Gastrocnemius medialis (tissue), 4 donors: ENCODE measurements around the gene DARS1. TPM values are rescaled to one million over a fixed set of nuclear protein-coding genes. Genes with fewer than 3 reads are reported as not detected.
"Not testable (repeated sequence)": the region's sequence is repeated elsewhere in the genome, so short reads cannot be mapped to it uniquely, and the experiment has no call there.

Experiments used
- ATAC-seq, 2 donors: fragments of 150-250 bp; one replicate each; pipeline ENCODE4 v1.9.1; 2016
- DNase-seq, 2 donors: peaks; one replicate each; pipeline ENCODE4 v3.0.0-alpha.2; 2019
- H3K27ac ChIP-seq, 4 donors: fragments of 200-600 bp; sonication (generic); 1 replicate in 1 of 4; 2 replicates in 3 of 4; pipeline ENCODE4 v1.5.1; 2016 to 2018; ENCODE audit warnings: mild to moderate bottlenecking in 2 of 4, moderate library complexity in 1 of 4
- H3K27me3 ChIP-seq, 3 donors: fragments of 200-600 bp; sonication (generic) in 2 of 3; 1 replicate in 1 of 3; 2 replicates in 2 of 3; pipeline versions ENCODE4 v1.5.1 to v1.6.0; 2016 to 2019; ENCODE audit warnings: mild to moderate bottlenecking in 1 of 3, moderate library complexity in 1 of 3
- H3K36me3 ChIP-seq, 2 donors: fragments of 200-600 bp; sonication (generic) in 1 of 2; one replicate each; pipeline ENCODE4 v1.5.1; 2017 to 2018
- H3K4me1 ChIP-seq, 2 donors: fragments of 200-600 bp; sonication (generic) in 1 of 2; one replicate each; pipeline ENCODE4 v1.5.1; 2016 to 2017; ENCODE audit warnings: mild to moderate bottlenecking in 2 of 2
- H3K4me3 ChIP-seq, 4 donors: fragments of 200-600 bp; sonication (generic) in 3 of 4; 1 replicate in 1 of 4; 2 replicates in 3 of 4; pipeline ENCODE4 v1.5.1; 2016 to 2019; ENCODE audit warnings: mild to moderate bottlenecking in 2 of 4
- H3K9me3 ChIP-seq, 3 donors: fragments of 200-600 bp; sonication (generic) in 2 of 3; 1 replicate in 1 of 3; 2 replicates in 2 of 3; pipeline ENCODE4 v1.5.1; 2016 to 2019
- POLR2A ChIP-seq, 2 donors: fragments of 450-650 bp; IDR thresholded peaks; one replicate each; pipeline ENCODE4 v1.6.1; 2017; ENCODE audit warnings: antibody characterized with exemption in 2 of 2, mild to moderate bottlenecking in 2 of 2, moderate library complexity in 2 of 2
- in situ Hi-C, 4 donors: fragments of 200-750 bp; cut with MboI; loops; one replicate each; pipeline versions ENCODE4 v1.15.0 to v1.8.0; 2017; ENCODE audit warnings: low sequenced_read_pairs in 4 of 4
- intact Hi-C: fragments of 100-400 bp; cut with DNase I; formaldehyde crosslinking; loops from one replicate; pipeline ENCODE4 v1.15.1; 2023; ENCODE audit warnings: low total_unique reads
- total RNA-seq, 4 donors: library from RNA; depleted of rRNA; stranded (reverse); fragments of >200 nt; gene quantifications; one replicate each; pipeline versions ENCODE4 v1.1.0 to v1.2.3, GENCODE V29; 2016
- TF ChIP-seq, protein P1 (sequence below), 5 experiments: fragments of 450-650 bp in 3 of 5; fragments of 200-600 bp in 2 of 5; sonication (generic) in 2 of 5; IDR thresholded peaks in 4 of 5; conservative IDR thresholded peaks in 1 of 5; 1 replicate in 4 of 5; 2 replicates in 1 of 5; pipeline ENCODE4 v1.5.1; 2016 to 2019; ENCODE audit warnings: antibody characterized with exemption in 5 of 5, mild to moderate bottlenecking in 3 of 5, moderate library complexity in 3 of 5

Gene DARS1
- total RNA-seq, 4 donors from 2014 or later, result 86.2 to 97.2 (median 89.8) TPM

GRCh38 chr2:135965756-135966155, 19.7 kb downstream of the DARS1 start:
- in situ Hi-C loops, result no loop called here
- no peak for DNase-seq
- no peak for ATAC-seq
- H3K4me3 ChIP-seq, result no peak overlapping the region
- intact Hi-C loops, result no loop called here
- peaks cover 8 to 23% of the 10 kb centered on the region in 2 donors for H3K4me1 ChIP-seq
- no peaks in the 10 kb centered on the region for H3K9me3 ChIP-seq
- H3K27ac ChIP-seq, result no peak overlapping the region
- H3K27me3 ChIP-seq, result no peaks in the 10 kb centered on the region
- H3K36me3 ChIP-seq, result no peaks in the 10 kb centered on the region
- TF ChIP-seq POLR2A (IDR thresholded peaks at IDR 0.05), result no peak
- TF ChIP-seq, protein P1, sequence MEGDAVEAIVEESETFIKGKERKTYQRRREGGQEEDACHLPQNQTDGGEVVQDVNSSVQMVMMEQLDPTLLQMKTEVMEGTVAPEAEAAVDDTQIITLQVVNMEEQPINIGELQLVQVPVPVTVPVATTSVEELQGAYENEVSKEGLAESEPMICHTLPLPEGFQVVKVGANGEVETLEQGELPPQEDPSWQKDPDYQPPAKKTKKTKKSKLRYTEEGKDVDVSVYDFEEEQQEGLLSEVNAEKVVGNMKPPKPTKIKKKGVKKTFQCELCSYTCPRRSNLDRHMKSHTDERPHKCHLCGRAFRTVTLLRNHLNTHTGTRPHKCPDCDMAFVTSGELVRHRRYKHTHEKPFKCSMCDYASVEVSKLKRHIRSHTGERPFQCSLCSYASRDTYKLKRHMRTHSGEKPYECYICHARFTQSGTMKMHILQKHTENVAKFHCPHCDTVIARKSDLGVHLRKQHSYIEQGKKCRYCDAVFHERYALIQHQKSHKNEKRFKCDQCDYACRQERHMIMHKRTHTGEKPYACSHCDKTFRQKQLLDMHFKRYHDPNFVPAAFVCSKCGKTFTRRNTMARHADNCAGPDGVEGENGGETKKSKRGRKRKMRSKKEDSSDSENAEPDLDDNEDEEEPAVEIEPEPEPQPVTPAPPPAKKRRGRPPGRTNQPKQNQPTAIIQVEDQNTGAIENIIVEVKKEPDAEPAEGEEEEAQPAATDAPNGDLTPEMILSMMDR (IDR thresholded peaks at IDR 0.05 in 4 of 5, conservative IDR thresholded peaks at IDR 0.05 in 1 of 5), result no peak

DNA sequence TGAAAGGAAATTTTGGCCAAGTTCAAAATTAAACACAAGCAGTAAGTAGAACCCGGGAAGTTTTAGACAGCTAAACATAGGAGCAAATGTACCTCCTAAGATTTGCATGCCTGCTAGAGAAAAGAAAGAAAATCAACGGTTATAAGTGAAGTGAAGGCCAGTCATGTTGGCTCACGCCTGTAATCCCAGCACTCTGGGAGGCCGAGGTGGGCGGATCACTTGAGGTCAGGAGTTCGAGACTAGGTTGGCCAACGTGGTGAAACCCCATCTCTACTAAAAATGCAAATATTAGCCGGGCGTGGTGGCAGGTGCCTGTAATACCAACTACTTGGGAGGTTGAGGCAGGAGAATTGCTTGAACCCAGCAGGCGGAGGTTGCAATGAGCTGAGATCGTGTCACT, 21.0 kb downstream of the DARS1 start:
- DNase-seq, H3K27ac ChIP-seq, H3K27me3 ChIP-seq, in situ Hi-C loops, ATAC-seq, H3K36me3 ChIP-seq, H3K4me3 ChIP-seq, H3K9me3 ChIP-seq, intact Hi-C loops: not testable (repeated sequence)
- peaks cover 6 to 18% of the 10 kb centered on the region in 2 donors for H3K4me1 ChIP-seq

GRCh38 chr2:135963841-135964240, 21.6 kb downstream of the DARS1 start:
- intact Hi-C loops (no loop called here), in situ Hi-C loops (no loop called here)
- peaks cover under 1 to 13% of the 10 kb centered on the region in 2 donors for H3K4me1 ChIP-seq
- H3K27me3 ChIP-seq, result no peaks in the 10 kb centered on the region
- H3K27ac ChIP-seq, result no peak overlapping the region
- no peak for TF ChIP-seq POLR2A (IDR thresholded peaks at IDR 0.05)
- TF ChIP-seq, protein P1 (IDR thresholded peaks at IDR 0.05 in 4 of 5, conservative IDR thresholded peaks at IDR 0.05 in 1 of 5), result no peak
- DNase-seq, result no peak
- H3K4me3 ChIP-seq, result no peak overlapping the region
- ATAC-seq, result no peak
- no peaks in the 10 kb centered on the region for H3K9me3 ChIP-seq
- H3K36me3 ChIP-seq, result no peaks in the 10 kb centered on the region

- no peak overlapping the region for H3K27ac ChIP-seq
- ATAC-seq, result no peak
Observed at GRCh38 chr2:135962366-135963123, 22.9 kb downstream of the DARS1 start.

More at GRCh38 chr2:135962366-135963123, 22.9 kb downstream of the DARS1 start:
- Histone ChIP-seq H3K36me3 (no peaks in the 10 kb centered on the region), H3K4me3 (no peak overlapping the region), H3K4me1 (peaks cover 0 to 12% of the 10 kb centered on the region in 2 donors), H3K9me3 (no peaks in the 10 kb centered on the region), H3K27me3 (no peaks in the 10 kb centered on the region)
- TF ChIP-seq, protein P1 (IDR thresholded peaks at IDR 0.05 in 4 of 5, conservative IDR thresholded peaks at IDR 0.05 in 1 of 5), result no peak
- no peak for TF ChIP-seq POLR2A (IDR thresholded peaks at IDR 0.05)
- in situ Hi-C loops, result no loop called here
- DNase-seq, result no peak
- intact Hi-C loops, result no loop called here
